ENCODE results near the gene VCPKMT.

DNA sequence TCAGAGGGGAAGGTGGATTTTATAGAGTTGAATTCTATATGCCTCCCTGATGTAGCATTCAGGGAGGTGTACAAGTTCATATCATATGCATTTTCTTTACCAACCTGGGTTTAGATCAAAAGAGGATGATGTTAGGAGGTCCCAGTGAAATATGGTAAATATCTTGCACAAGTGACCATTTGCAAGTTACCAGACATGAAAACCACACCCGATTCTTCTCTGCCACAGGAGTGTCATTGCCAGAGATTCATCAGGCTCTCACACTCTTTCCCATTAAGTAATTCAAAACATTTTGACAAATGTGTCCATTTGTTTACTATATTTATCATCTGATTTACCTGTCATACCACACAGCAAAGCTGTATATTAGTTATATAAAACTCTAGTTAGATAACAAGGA is 44.0 kb downstream of the VCPKMT start:
- TF ChIP-seq CTCF (IDR thresholded peaks at IDR 0.05 in 2 of 3, conservative IDR thresholded peaks at IDR 0.05 in 1 of 3; ENCODE audit: insufficient read depth in 2 of 3, low read depth in 1 of 3, low read length in 3 of 3) (no peak), RNF2 (IDR thresholded peaks at IDR 0.05) (no peak), USF2 (CRISPR knock-in tag; IDR thresholded peaks at IDR 0.05) (no peak), TAF1 (IDR thresholded peaks at IDR 0.05; ENCODE audit: control insufficient read depth, extremely low read depth, insufficient read depth, low read length, severe bottlenecking) (no peak)

Data from K562 (cell line).